DMS53 treated with DMSO at 0.1 percent for 48 hours (cell line): ENCODE measurements around the gene ZNF57.
"Not testable (repeated sequence)": the region's sequence is repeated elsewhere in the genome, so short reads cannot be mapped to it uniquely, and the experiment has no call there.

Experiments used
- DNase-seq: peaks from one replicate; lab custom pipeline; 2025; ENCODE audit not compliant: unreplicated experiment; lab: John Stamatoyannopoulos, UW

ZNF57 gene

DNA sequence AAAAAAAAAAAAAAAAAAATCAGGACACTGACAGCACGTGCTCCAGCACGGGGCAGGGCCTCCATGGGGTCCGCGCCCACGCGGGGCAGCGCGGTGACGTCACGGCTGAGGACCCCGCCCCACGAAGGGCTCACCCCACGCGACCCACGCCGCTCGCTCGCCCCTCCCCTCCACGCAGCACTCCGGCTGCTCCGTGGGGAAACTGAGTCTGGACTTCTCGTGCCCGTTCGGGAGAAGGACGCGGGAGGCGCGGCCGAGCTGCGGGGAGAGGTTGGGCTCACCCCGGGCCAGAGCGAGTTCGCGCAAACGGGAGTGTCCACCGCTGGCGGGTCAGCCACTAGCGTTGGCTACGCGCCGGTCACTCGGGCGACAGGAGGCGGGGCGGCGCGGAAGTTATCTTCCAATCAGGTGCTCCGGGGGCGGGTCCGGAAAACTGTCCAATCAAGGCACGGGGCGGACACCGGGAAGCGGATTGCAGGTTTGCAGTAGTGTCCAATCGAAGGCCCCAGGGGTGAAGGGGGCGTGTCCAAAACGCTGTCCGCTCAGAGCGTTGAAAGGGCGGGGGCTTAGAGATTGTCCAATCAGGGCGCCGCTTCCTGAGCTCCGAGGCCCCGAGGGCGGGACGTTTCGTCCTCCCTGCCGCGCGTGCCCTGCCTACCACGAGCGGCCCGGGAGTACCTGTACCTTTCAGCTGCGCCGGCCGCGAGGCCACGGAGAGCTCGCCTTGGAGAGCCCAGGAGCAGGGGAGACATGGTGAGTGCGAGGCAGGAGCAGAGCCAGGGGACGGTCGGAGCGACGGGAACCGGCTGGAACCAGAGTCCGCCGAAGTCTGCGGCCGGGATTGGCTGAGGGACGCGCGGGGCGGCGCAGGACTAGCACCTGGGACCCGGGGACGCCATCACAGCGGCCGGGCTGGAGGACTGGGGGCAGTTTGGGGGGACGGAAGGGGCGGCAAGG is at the start of gene ZNF57:
Gene ZNF57 (plus strand): TSS at position 633 of the 957 bp plus-strand sequence. CDS start 118 bp downstream, at position 751.
- peak; percentile 94 for DNase-seq

DNA sequence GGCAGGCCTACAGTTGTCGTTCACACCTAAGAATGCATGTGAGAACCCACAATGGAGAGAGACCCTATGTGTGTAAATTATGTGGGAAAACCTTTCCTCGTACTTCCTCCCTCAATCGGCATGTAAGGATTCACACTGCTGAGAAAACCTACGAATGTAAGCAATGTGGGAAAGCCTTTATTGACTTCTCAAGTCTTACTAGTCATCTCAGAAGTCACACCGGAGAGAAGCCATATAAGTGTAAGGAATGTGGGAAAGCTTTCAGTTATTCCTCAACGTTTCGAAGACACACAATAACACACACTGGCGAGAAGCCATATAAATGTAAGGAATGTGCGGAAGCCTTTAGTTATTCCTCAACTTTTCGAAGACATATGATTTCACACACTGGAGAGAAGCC is 48.1 kb upstream of the ZNF57 start:
- no peak for DNase-seq

DNA sequence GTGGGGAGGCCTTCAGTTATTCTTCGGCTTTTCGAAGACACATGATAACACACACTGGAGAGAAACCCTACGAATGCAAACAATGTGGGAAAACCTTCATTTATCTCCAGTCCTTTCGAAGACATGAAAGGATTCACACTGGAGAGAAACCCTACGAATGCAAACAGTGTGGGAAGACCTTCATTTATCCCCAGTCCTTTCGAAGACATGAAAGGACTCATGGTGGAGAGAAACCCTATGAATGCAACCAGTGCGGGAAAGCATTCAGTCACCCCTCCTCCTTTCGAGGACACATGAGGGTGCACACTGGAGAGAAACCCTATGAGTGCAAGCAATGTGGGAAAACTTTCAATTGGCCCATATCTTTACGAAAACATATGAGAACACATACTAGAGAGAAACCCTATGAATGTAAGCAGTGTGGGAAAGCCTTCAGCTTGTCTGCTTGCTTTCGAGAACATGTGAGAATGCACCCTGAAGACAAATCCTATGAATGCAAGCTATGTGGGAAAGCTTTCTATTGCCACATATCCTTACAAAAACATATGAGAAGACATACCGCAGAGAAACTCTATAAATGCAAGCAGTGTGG is 47.6 kb upstream of the ZNF57 start:
- DNase-seq, result no peak

DNA sequence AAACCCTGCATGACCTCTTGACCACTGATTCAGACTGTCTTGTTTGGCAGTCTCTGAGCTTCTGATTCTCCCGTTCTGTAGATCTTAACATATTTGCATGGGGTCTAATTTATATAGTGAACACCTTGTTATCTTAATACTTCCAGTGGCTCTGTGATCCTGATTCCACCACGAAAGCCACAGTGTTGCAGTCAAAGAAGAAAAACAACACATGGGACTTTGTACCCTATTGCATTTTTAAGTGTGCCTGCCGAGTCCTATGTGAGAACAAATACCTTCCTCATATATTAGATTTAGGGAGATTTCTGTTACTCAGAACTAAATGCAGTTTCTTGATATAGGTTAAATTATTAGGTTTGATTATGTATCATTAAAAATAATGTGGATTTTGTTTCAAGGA is 45.9 kb upstream of the ZNF57 start:
- no peak for DNase-seq

DNA sequence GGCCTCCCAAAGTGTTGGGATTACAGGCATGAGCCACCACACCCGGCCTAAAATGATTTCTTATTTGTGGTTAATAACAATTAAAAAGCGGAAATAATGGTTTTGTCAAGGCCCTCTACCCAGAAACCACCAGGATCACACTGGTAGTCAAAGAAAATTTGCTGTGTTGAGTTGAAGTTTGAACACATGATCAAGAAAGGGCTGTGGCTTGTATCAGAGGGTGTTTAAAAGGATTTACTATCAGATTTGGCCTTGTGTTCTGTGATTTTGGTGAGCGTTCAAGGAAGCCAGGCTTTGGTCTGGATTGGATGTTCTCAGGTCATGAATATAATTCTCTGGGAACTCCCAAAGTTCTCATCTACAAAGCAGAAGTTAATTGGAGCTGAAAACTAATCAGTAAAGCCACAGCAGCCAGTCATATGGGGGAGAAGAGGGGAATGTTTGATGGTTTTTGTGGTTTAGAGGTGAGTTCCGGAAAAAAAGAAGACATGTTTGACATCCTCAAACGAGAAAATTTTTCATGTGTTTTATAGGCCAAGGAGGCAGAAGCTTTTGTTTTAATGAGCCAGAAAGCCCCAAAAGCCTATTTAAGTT is 44.2 kb upstream of the ZNF57 start:
- no peak for DNase-seq

DNA sequence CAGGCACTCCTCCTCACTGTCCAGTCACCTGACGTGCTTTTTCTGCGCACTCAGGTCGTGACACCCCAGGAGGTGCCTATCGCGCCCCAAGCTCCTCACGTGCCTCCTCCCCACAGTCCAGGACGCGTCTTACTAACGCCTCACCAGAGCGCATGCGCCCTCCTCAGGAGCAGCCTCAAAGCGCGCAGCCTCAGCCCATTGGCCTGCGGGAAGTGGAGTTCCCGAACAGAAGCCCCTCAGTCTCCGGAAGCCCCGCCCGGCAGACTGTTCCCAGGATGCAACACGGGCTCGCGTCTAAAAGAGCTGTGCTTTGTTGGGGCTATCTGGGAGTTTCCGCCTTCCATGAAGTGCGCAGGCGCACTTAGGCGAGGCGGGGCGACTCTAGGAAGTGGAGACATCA is 41.9 kb upstream of the ZNF57 start:
- no peak for DNase-seq

DNA sequence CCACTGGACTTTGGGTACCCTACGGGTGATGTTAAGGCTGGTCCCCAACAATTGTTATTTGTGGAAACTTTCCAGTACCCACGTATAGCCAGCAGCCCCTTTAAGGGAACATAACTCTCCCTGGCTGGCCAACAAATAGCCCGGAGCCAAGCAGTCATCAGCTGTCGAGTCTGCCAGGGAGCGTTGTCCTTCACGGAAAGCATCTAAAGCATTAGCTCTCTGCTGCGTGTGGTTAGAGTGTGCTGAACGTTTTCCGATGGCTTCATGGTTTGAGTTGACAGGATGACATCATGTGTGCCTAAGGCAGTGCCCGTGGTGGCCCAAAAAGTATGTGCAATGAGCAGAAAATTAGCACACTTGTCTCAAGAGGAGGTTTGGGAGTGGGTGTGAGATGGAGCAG is 36.9 kb upstream of the ZNF57 start:
- no peak for DNase-seq

DNA sequence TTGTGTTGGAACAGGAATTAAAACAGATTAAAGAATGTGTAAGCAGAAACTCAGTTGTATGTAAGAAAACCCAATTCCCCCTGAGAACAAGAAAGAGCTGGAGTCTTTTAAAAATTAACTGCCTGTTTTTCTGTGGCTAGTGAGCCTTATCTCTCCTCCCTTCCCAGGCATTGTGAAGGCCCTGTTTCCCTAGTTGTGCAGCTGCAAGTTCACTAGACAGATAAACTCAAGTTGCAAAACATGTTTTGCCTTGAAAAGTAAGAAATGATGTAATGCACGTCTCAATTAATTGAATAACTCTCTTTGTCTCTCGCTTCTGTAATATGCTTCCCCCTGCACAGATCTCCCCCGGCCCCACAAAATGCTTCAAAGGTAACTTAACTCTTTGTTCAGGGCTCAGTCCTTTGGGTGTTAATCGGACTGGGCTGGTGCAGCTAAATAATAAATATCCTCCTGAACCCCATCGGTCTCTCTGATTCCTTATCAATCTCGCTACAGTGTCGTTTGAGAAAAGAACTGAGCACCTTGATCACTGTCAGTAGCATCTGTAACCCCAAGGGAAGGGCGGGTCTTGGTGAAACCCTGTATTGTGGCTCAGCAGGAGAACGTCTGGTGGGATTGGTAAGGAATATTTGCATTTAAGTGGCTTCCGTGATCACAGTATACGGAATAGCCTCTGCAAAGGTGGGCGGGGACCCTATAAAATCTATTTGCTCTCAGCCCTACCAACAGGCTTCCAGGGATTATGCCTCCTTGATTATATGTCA is 35.2 kb upstream of the ZNF57 start:
- DNase-seq, result no peak

DNA sequence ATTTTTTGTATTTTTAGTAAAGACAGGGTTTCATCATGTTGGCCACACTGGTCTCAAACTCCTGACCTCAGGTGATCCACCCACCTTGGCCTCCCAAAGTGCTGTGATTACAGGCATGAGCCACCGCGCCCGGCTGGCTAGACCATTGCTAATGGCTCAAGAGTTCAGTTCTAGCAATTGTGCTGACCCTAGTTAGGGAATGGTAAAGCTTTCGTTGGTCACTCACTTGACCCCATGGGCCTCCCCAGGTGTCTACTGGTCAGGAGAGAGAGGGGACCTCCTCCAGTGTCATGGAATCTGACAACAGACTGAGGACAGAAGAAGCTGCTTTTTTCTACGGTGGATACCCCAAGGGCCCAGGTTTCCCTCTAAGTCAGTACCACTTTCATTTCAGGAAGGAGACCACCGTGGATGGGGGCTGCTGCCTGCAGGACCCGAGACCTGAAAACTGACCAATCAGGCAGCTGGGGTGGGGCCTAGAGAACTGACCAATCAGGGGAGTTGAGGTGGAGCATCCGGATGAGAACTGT is 34.2 kb upstream of the ZNF57 start:
- no peak for DNase-seq

DNA sequence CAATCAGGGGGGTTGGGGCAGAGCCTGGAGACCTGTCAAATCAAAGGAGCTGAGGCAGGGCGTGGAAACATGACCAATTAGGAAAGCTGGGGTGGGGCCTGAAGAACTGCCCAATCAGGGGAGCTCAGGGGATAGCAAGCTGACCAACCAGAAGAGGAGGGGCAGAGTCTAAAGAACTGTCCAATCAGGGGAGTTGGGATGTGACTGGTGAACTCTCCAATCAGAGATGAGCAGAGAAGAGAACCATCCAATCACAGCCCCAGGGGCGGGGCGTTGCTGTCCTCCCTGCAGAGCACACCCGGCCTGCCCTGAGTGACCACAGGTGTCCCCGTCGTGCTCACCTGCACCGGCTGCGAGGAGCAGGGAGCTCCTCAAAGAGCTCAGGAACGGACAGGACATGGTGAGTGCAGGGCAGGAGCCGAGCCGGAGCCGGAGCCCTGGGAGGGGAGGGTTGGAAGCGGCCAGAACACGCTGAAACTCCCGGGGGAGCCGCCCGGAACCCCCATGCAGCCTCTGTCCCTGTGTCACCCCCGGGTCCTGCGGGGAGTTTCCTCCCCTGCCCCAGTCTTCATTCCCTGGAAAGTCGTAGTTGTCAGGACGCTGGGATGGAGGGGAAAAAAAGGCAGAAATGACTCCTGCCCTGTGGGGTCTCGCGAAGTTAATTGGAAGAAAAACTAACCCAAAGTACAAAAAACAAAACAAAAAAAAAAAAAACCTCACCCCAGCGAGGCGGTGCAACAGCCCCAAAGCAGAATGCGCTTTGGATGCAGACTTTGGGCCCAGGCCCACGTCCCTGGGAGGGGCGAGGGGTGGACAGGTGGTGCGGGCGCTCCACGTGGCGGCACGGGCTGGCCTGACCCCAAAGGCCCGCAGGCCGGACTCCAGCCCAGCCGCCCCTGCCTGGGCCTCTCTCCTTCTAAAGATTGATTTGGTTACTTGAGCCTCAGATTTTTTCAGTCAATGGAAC is 33.4 kb upstream of the ZNF57 start, which contains the start of gene ZNF556:
Gene ZNF556 (plus strand): TSS at position 311 of the 967 bp plus-strand sequence. CDS start 87 bp downstream, at position 398.
- DNase-seq, result peak; percentile 95

DNA sequence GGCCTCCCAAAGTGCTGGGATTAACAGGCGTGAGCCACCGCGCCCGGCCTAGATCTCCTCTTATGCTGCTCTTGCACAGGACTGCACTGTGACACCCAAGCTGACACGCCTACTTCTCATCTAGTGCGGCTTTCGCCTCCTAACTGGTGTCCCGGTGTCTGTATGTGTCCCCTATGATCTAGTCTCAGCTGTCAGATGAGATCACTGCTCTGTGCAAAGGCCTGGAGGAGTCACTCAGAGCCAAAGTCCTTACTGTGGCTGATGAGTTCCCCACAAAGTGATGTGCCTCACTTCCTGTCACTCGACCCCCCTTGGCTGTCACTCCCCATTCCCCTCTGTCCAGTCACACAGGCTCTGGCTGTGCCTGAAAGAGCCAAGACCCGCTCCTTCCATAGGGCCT is 31.1 kb upstream of the ZNF57 start:
- DNase-seq, result no peak

DNA sequence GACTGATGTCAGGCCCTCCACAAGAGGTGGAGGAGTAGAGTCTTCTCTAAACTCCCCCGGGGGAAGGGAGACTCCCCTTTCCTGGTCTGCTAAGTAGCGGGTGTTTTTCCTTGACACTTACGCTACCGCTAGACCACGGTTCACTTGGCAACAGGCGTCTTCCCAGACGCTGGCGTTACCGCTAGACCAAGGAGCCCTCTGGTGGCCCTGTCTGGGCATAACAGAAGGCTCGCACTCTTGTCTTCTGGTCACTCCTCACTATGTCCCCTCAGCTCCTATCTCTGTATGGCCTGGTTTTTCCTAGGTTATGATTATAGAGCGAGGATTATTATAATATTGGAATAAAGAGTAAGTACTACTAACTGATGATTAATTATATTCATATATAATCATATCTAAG is 28.6 kb upstream of the ZNF57 start:
- DNase-seq, result not testable (repeated sequence)

DNA sequence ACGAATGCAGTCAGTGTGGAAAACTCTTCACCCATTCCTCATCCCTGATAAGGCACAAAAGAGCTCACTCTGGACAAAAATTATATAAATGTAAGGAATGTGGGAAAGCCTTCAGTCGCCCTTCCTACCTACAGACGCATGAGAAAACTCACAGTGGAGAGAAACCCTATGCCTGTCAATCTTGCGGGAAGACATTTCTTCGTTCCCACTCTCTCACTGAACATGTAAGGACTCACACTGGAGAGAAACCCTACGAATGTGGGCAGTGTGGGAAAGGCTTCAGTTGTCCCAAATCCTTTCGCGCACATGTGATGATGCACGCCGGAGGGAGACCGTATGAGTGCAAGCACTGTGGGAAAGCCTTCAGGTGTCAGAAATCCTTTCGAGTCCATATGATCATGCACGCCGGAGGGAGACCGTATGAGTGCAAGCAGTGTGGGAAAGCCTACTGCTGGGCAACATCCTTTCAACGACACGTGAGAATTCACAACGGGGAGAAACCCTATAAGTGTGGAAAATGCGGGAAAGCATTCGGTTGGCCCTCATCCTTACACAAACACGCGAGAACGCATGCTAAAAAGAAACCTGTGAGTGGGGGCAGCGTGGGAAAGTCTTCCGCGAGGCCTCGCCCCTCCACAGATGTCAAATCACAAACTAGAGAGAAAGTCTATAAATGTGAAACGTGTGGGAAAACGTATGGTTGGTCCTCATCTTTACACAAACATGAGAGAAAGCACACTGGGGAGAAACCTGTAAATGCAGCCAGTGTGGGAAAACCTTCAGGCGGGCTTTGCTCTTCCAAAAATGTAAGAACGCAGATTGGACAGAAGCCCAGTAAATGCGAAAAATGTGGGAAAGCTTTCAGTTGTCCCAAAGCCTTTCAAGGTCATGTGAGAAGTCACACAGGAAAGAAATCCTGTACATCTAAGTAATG is 23.1 kb upstream of the ZNF57 start:
- no peak for DNase-seq

DNA sequence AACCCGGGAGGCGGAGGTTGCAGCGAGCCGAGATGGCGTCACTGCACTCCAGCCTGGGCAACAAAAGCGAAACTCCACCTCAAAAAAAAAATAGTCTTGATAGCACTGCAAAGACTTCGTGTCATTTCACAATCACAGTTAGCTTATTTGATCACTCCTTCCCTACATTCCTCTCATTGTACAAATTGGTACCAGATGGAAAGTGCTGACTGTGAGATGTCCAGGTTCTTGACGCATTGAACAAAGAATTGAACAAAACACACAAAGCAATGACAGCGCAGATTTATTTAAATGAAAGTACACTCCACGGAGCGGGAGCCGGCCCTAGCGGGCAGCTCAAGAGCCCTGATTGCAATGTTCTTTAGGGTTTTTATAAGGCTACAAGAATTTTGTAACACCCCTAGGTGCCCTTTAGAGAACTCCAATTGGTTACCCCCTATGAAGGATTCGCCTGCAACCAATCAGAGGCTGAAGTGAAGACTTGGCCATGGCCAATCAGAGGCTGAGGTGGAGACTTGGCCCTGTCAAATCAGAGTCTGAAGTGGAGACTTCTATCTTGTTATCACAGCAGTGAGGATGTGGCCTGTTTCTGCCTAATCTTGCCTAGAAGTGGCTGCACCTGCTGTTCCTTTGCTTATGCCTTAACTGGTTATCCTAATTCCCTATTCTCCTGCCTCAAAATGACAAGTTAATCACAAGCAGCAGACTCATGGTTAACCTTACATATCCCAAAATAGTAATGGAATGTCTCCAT is 16.9 kb upstream of the ZNF57 start:
- no peak for DNase-seq

DNA sequence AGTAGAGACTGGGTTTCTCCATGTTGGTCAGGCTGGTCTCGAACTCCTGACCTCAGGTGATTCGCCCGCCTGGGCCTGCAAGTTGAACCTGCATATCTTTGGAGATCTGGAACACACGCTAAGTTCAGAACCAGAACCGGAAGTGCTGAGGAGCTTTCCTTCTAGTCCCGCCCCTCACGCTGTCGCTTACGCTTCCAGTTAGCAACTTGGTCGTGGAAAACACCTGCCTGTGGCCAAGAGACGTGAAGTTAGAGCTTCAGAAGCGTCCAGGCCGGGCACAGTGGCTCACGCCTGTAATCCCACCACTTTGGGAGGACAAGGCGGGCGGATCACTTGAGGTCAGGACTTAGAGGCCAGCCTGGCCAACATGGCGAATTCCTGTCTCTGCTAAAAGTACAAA is 15.0 kb upstream of the ZNF57 start:
- no peak for DNase-seq

DNA sequence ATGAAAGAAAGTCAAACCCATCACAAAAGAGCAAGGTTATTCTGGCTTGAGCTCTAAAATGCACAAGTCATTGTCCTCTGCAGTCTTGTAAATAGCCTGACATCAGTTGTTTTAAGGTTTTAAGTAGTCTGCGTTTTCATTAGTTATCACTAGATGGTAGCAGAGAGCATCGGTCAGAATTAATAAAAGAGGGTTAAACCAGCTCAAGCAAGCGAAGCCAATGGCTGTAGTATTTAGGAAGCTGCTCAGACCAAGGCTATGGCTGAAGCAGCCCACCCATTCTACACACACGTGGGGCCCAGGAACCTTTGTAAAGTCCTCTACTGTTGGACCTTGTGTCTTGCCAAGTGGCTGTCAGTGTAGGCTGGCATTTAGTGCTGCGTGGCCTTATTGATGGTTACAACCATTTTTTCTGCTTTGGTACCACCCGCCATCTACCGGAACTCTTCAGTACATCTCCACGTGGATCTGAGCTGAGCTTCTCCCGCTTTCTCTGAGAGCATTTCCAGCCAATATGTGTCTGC is 13.3 kb upstream of the ZNF57 start:
- DNase-seq, result peak; percentile 51

DNA sequence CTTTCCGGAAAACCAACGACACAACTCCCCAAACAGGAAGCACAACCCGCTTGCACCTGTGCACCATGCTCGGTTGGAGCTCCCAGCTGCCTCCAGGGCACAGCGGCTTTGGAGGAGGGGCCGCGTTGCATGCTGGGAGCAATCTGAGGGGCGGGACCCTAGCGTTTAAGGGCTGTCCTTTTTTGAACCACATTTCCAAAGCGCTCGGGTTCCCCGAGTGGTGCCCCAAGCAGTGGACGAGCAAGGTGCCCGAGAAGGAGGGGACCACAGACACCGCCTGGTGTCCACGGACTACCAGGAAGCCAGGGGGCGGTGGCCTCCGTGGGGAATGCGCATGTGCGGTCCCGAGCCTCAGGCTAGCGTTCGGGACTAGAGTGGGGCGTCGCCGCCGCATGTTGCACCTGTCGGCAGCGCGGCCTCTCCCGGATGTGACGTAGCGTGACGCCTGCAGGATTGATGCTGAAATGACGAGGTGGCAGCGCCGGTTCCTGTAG is 11.9 kb upstream of the ZNF57 start:
- no peak for DNase-seq

DNA sequence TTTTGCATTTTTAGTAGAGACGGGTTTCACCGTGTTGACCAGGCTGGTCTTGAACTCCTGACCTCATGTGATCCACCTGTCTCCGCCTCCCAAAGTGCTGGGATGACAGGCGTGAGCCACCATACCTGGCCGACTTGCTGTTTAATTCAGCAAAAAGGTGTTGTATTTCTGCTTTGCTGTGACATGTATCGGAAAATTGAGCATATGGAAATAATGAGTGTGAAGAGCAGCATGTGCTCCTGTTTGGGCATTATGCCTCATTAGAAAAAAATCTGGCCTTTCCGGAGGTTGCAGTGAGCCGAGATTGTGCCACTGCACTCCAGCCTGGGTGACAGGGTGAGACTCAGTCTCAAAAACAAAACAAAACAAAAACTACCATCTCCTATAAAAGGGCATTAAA is 10.2 kb upstream of the ZNF57 start:
- DNase-seq, result not testable (repeated sequence)
